Activated gamma-delta T cell (primary cell): ENCODE measurements around the gene ST3GAL3.

ENCODE experiments used
- DNase-seq: peaks from one replicate; lab custom pipeline; 2025; lab: John Stamatoyannopoulos, UW

ST3GAL3 gene

DNA sequence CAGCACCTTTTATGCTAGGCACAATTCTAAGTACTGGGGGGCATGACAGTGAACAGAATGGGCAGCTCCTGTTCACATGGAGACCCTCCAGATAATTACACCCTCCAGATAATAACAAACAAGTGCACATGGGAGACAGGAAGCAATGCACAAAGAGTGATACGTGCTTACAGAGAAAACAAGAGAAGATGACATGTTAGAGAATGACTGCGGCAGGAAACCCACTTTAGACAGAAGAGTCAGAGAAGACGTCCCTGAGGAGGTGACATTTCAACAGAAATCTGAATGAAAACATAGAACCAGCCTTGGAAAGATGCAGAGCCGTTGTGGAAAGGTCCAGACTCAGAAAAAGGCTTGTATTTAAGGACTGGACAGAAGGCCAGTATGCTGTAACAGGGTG is 171.5 kb downstream of the ST3GAL3 start:
- no peak for DNase-seq

DNA sequence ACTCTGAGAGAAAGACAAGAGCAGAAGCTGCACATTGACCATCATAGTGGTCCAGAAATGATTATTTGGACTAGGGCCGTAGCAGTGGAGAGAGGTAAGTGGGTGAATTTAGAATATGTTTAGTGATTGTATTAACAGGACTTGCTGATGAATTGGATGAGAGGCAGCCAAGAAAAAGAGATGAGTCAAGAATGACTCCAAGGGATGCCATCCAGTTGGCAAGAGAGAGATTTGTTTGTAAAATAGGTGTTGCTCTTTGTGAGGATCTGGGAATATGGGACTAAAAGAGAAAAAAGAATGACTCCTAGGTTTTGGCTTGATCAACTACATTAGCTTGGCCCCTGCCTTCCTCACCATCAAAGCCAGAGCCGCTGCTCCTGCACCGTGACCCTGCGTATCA is 172.1 kb downstream of the ST3GAL3 start:
- DNase-seq = no peak

DNA sequence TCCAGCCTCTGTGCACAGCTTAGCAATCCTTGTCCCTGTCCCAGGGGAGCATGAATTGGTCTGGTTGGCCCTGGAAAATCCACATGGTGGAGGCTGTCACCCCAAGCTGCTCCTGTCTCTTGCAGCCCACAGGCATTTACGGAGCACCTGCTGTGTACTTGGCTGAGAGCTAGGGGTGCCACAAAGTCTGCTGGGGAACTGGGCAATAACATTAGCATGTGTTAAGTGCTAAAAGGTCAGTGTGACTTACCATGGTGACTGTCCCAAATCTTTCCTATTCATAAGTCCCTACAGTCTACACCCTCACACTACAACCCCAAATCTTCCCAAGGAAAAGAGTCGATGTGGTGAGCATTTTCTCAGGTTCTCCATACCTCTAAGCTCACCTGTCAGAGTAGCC is 172.7 kb downstream of the ST3GAL3 start:
- DNase-seq = no peak

DNA sequence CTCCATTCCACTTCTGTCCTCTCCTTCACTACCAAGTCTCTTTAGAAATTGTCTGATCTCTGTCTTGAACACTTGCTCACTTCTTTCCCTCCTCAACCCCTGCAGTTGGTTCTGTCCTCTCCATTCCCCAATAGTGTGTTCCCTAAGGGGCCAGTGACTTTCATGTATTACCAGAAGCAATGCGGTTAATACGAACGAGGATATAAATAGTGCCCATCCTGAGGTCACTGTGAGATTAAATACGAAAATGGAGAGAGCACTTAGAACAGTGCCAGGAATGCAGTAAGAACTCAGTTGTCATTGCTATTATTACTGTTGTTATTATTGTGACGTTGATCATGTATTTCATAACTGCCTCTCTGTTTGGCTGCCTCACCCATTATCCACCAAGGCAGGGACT is 173.3 kb downstream of the ST3GAL3 start:
- no peak for DNase-seq

DNA sequence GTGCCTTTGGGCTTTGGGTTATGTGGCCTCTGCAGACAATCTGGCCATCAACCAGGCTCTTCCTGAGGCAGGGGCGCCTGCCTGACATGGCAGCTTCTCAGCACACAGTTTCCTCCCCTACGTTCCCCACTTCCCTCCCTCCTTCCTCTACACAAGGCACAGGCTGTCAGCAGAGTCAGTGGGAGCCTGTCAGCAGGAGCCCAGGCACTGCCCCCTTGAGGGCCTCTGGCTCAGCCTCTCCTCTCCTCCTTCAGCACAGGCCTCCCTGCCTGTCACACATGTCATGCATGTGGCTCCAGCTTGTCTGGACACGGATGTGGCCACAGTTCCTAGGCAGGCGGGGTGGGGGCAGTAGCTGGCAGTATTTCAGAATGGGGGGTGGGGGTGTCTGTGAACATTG is 174.1 kb downstream of the ST3GAL3 start:
- DNase-seq = no peak

DNA sequence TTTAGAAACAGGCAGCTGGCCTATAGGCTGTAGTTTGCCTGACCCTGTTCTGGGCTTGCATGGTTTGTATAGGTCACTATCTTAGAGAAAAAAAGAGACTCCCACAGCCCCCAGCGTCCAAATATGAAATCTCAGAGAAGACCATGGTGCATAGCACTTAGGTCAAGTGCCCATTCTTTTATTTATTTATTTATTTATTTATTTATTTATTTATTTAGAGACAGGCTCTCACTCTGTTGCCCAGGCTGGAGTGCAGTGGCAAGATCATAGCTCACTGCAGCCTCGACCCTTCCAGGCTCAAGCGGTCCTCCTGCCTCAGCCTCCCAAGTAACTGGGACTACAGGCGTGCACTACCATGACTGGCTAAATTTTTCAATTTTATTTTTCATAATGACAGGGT is 175.4 kb downstream of the ST3GAL3 start:
- no peak for DNase-seq

DNA sequence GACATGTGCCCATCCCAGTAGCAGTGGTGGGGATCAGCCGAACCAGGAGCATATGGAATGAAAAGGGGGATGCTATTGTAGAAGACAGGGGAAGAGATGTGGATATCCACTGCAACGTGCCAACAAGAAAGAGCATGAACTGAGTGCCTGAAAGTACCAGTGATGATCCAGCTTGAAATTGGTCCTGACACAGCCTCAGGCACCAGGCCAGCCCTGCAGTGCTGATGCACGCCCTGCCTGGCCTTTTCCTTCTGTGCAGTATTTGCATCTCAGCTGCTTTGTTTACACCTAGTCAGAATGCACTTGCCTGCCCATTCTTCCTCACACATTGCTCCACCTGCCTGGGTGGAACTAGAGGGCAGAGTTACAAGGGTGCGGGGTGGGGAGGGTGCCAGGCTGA is 176.0 kb downstream of the ST3GAL3 start:
- no peak for DNase-seq

DNA sequence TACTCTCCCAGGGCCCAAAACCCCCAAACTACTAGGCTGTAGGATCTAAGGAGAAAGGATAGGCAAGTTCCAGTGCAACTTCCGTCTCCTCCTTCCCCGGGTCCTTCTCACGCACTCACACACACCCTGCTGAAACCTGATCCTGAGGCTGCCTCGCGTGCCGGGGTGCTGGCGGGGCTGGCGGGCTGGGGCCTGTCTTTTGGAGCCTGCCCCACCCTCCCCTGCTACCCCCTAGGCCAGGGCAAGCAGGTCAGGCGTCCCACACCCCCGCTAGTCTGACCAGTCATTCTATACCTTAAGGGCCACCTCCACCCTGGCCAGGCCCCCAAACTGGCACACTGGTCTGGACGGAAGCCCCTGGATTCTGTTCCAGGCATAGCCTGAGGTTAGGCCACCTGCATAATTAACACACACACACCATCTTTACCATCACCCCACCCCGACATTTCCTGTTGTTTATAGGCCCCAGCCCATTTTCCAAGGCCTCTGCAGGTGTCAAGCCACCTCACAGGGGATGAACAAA is 178.0 kb downstream of the ST3GAL3 start:
- no peak for DNase-seq

DNA sequence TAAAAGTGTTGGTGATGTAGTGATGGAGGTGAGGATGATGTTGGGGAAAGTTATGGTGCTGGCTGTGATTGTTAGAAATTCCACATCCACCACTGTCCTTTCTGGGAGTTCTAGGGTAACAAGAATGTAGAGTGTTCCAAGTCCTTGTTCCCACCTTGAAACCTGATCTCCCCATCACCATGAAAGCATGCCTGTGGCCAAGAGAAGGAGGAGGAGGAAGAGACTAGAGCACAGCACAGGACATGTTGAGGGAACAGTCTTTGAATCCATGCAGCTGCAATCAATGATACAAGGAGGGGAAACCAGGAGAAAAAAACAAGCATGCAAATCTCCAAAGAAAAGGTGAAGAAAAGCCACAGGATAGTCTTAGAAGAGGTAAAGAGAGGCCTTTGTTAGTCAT is 180.4 kb downstream of the ST3GAL3 start:
- no peak for DNase-seq

DNA sequence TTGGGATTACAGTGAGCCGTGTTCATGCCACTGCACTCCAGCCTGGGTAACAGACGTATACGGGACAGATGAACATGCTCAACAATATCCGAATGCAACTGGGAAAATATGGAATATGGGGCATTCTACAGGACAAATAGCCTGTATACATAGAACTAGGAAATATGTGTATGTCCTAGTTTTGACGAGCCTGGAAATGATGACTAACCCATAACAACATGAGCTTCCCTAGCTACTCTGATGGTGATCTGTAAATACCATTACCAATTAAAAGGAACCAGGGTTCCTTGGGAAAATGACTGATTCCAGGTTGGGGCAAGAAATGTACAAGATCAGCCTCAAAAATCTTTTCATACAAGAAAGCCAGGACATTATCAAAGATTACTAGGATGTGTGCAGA is 183.5 kb downstream of the ST3GAL3 start:
- no peak for DNase-seq

DNA sequence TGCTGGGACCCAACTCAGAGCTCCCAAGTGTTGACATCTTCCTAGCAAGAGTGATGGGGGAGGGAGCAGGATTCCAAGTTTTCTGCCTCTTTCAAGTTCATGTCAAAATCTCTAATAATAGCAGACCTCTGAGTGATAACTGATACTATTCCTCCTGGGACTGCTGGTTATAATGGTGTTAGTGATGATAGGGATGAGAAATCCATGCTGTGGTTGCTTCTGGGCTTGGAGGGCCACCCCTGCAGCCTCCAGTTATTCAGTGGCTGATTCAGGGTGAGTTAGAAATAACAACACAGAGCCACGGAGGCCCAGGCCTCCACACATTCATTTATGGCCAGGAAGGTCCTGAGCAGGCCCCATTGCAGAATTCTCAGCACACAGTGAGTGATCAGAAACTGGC is 185.7 kb downstream of the ST3GAL3 start:
- DNase-seq = no peak

DNA sequence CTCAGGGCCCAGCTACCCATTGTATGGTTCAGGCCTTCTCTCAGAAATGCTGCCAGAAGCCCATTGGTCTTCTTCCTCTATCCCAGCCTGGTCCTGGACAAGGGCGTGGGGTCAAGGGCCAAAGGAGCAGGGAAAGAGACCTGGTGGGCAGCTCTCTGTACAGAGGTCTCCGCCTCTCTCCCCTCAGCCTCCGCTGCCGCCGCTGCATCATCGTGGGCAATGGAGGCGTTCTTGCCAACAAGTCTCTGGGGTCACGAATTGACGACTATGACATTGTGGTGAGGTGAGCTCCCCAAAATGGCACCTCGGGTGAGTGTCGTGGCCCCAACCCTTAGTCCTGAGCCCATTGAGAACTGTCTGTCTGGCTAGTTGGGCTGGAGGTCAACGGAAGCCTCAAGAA is 191.6 kb downstream of the ST3GAL3 start:
- DNase-seq = no peak

DNA sequence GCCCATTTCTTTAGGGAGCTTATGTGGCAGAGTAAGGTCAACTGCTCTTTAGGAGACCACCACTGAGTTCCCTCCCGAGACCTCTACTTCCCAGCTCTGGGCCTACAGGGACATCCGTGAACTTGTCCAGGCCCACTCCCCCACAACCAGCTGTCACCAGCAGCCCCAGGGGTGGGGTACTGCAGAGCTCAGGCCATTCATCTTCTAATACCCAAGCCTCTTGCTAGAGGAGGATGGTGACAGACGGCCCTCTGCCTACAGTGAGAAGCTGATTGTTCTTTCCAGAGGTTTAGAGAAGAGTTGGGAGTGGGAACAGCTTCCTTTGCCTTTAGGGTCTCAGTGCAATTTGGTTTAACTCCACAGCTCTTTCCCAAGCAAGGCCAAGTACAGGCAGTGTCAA is 193.1 kb downstream of the ST3GAL3 start:
- DNase-seq = no peak

DNA sequence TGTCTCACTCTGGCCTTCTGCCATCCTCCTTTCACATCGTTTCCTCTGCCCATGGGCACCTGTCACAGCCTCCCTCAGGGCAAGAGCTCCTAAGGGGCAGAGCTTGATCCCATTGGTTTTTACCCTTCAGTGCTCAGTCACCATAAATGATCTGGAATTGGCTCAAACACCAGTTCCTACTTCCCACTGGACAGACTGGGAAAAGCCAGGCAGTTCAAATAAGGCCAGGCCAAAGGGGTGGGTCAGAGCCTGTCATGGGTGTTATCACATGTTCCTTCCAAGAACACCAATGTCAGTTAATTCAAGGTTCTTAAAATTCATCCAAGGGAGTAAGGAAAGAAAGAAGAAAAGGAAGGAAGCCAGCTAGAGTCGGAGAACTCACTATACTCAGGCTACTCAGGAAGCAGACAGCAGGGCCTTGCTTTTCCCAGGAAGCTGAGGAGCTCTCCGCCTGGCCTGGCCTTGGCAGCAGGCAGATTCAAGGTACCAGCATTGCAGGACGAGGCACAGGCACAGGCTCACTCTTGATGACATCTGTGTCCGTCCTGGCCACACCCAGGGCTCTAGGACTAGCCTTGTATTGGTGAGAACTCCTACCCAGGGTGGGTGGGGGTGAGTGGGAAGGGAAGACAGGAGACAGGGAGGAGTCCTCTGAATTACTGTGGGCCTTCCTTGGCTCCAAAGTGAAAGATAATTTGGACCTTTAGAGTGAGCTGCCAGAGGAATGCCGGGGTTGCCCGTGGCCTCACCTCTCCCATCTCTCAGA is 194.0 kb downstream of the ST3GAL3 start:
- no peak for DNase-seq

DNA sequence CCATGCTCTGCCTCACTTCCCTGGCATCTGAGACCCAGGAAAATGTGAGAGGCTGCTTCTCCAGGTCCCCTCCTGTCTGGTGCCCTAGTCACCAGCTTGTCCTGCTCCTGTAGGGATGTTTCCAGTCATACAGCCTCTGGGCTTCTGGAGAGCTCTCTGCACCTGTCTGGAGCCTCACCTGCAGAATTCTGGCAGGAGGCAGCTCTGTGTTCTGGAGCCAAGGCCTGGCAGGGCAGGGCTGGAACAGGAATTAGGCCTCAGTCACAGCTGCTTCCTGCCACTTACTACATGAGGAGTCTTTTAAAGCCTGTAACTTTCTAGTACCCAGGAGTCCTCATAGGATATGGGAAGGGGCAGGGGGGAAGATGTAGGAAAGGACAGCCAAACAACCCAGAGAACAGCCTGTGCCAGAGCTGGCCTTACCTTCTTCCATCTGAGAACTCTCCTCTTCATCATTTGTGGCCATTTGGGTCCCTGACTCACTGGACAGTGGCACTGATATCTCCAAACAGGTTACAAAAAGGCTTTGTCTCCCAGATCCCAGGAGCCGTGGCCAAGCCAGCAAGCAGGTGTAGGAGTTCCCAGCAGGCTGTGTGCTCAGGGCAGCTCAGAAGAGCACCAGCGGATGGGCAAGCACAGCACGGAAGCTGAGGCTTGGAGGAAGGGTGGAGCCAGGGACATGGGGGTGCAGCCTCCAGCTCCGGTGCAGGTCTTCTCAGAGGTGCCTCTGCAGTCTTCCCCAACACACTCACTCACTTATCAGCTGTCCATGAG is 194.9 kb downstream of the ST3GAL3 start:
- no peak for DNase-seq

DNA sequence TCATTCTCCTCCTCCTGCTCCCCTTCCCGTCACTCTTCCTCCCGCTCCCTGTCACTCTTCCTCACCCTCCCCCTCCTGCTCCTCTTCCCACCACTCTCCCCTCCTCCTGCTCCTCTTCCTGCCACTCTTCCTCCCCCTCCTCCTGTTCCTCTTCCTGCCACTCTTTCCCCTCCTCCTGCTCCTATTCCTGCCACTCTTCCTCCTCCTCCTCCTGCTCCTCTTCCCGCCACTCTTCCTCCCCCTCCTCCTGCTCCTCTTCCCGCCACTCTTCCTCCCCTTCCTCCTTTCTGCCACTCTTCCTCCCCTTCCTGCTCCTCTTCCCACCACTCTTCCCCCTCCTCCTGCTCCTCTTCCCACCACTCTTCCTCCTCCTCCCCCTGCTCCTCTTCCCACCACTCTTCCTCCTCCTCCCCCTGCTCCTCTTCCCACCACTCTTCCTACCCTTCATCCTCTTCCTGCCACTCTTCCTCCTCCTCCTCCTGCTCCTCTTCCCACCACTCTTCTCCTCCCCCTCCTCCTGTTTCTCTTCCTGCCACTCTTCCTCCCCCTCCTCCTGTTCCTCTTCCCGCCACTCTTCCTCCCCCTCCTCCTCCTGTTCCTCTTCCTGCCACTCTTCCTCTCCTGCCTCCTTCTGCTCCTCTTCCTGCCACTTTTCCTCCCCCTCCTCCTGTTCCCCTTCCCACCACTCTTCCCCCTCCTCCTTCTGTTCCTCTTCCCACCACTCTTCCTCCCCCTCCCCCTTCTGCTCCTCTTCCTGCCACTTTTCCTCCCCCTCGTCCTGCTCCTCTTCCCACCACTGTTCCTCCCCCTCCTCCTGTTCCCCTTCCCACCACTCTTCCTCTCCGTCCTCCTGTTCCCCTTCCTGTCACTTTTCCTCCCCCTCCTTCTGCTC is 197.6 kb downstream of the ST3GAL3 start:
- no peak for DNase-seq

DNA sequence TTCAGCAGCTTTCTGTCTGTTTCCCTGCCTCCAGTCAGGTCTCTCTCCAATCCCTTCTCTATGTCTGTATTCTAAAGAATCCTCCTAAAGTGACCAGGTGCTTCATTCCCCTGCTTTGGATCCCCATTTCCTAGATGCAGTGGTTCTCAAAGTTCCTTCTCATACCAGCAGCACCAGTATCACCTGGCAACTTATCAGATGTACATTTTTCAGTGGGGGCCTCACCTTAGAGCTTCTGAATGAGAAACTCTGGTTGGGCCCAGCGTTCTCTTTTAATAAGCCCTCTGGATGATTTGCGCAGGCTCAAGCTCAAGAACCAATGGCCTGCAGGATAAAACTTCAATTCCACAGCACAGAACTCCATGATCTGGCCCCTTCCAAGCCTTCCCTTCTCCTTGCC is 200.9 kb downstream of the ST3GAL3 start:
- no peak for DNase-seq

DNA sequence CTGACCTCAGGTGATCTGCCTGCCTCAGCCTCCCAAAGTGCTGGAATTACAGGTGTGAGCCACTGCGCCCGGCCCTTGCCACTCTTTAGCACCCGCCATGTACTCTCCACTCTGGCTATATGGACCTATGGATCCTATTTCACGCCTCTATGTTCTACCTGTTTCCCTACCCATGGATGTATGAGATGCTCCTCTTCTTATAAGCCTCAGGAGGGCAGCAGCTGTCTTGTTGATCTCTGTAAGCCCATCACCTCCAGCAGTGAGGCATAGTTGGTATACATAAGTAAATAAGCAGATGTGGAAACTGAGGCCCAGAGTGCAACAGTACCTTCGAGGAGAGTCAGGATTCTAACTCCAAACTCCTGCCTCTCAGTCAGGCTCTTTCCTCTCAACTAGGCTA is 201.5 kb downstream of the ST3GAL3 start:
- no peak for DNase-seq

DNA sequence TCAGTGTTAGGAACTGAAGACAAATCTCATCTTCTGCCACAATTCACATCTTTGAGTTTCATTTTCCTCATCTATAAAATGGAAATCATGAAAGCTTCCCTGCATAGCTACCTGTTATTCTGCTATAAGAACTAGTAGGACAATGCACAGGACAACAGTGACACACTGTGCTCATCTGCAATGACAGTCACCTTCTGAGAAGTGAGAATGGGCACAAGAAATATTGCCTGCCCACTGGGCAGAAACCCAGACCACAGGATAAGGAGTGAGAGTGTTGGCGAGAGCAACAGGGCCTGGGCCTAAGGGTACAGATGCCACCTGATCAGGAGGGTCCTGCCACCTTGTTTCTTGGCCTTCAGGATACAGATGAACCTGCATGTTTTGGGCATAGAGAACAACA is 203.0 kb downstream of the ST3GAL3 start:
- no peak for DNase-seq

DNA sequence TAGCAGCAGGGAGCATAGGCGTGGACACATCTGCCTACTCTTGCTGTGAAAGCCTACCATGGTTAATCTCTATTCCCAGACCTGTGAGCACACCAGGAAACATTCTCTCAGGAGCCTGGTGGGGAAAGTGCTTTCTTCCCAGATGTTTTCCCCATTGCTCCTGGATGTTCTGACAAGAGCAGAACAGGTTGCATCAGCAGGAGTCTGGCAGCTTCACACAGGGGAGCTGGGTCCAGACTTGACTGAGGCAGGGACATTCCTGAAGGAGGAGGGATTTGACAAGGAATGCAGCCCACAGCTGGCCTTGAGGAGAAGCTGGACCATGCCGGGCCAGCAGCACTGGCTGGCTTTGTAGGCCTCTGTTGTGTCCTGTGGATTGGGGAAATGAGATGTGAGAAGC is 205.3 kb downstream of the ST3GAL3 start:
- no peak for DNase-seq

DNA sequence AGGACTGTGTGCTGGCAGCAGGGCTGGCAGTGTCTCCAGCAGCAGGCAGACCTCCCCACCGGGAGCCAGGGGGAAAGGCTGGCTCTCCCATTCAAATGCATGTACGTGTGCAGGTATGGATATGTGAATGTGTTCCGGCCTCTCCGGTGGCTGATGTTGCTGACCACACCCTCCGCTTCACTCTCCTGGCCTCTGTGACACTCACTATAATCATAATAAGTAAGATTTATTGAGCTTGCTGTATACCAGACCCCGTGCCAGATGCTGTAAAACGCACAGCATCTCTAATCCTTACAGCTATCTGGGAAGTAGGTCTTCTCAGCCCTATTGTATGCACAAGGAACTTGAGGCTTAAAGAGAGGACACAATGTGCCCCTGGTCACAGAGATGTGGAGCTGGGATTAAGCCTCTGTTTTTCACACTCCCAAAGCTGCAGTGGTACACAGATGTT is 205.7 kb downstream of the ST3GAL3 start:
- DNase-seq = no peak

DNA sequence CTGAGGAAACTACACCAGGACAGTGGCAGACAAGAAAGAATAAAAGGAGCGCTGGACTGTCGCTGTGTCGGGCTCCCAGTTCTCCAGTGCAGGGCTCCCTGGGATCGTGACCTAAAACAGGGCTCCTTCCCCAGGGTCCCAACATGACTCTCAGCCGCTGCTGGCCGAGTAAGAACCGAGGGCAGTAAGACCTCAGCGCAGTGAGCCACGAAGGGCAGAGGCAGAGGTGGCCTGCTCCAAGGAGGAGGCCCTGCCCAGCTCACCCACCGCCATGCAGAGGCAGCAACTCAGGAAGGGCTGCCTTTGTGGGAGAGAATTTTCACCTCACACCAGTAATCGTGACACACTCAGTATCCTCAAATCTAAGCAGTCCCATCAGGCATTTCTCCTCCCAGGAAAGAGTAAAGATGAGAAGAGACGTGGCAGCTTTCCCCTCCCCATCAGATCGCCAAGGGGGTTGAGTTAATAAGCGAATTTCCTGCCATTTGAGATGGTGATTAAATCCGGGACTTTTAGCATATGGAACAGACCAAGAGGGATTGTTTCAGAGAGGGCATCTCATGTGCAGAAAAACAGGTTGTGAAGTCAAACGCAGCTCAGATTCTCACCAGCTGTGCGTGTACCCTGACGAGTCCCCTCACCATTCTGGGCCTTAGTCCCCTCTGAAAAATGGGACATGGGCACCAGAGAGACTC is 206.5 kb downstream of the ST3GAL3 start:
- no peak for DNase-seq
